ENCODE measurements around the gene ATOSB.
"Not testable (repeated sequence)": the region's sequence is repeated elsewhere in the genome, so short reads cannot be mapped to it uniquely, and the experiment has no call there.

Gene ATOSB

GRCh38 chr9:35115680-35116538 is at the start of gene ATOSB:
ATOSB (minus strand) TSS chr9:35115862; CDS start chr9:35108274, 7,588 bp downstream.
- peak; percentile 96 for DNase-seq

- no peak for DNase-seq
Measured at GRCh38 chr9:35164711-35165110, 49.0 kb upstream of the ATOSB start.

- DNase-seq, result no peak
Measured at GRCh38 chr9:35163413-35163812, 47.8 kb upstream of the ATOSB start.

- DNase-seq, result no peak
Measured at GRCh38 chr9:35162605-35163315, 47.1 kb upstream of the ATOSB start.

- DNase-seq, result peak; percentile 93
Measured at GRCh38 chr9:35161713-35162604, 46.3 kb upstream of the ATOSB start, which contains the start of gene UNC13B. UNC13B (plus strand) TSS chr9:35162009; CDS start chr9:35162284, 275 bp downstream.

- no peak for DNase-seq
Measured at GRCh38 chr9:35158501-35159280, 43.0 kb upstream of the ATOSB start.

GRCh38 chr9:35157836-35158235 is 42.2 kb upstream of the ATOSB start:
- not testable (repeated sequence) for DNase-seq

- DNase-seq, result no peak
Measured at GRCh38 chr9:35156781-35157180, 41.1 kb upstream of the ATOSB start.

- no peak for DNase-seq
Measured at GRCh38 chr9:35152926-35153325, 37.3 kb upstream of the ATOSB start.

GRCh38 chr9:35147941-35148563 is 32.4 kb upstream of the ATOSB start:
- DNase-seq, result not testable (repeated sequence)

GRCh38 chr9:35142037-35142436 is 26.4 kb upstream of the ATOSB start:
- DNase-seq, result no peak

GRCh38 chr9:35140093-35140492 is 24.4 kb upstream of the ATOSB start:
- DNase-seq, result no peak

GRCh38 chr9:35136866-35137265 is 21.2 kb upstream of the ATOSB start:
- no peak for DNase-seq

- DNase-seq, result no peak
Measured at GRCh38 chr9:35135988-35136387, 20.3 kb upstream of the ATOSB start.

GRCh38 chr9:35134920-35135319 is 19.3 kb upstream of the ATOSB start:
- DNase-seq, result no peak

GRCh38 chr9:35116898-35117551 is 1.4 kb upstream of the ATOSB start:
- DNase-seq, result peak; percentile 94

GRCh38 chr9:35116539-35116897 is 856 bp upstream of the ATOSB start:
- no peak for DNase-seq

- peak; percentile 73 for DNase-seq
Measured at GRCh38 chr9:35114840-35115628, 628 bp downstream of the ATOSB start.

GRCh38 chr9:35114113-35114839 is 1.4 kb downstream of the ATOSB start:
- peak; percentile 95 for DNase-seq

Measured in hematopoietic multipotent progenitor cell treated with erythropoietin and hydrocortisone succinate and interleukin-3 and kit ligand, for 8 days (in vitro differentiated cells).